Measurements from ENCODE around the gene POLR2C.
"Not testable (repeated sequence)": the region's sequence is repeated elsewhere in the genome, so short reads cannot be mapped to it uniquely, and the experiment has no call there.

The POLR2C gene
- 51.7 to 139 (median 67.5) reads per million in 3 experiments for total RNA-seq

DNA sequence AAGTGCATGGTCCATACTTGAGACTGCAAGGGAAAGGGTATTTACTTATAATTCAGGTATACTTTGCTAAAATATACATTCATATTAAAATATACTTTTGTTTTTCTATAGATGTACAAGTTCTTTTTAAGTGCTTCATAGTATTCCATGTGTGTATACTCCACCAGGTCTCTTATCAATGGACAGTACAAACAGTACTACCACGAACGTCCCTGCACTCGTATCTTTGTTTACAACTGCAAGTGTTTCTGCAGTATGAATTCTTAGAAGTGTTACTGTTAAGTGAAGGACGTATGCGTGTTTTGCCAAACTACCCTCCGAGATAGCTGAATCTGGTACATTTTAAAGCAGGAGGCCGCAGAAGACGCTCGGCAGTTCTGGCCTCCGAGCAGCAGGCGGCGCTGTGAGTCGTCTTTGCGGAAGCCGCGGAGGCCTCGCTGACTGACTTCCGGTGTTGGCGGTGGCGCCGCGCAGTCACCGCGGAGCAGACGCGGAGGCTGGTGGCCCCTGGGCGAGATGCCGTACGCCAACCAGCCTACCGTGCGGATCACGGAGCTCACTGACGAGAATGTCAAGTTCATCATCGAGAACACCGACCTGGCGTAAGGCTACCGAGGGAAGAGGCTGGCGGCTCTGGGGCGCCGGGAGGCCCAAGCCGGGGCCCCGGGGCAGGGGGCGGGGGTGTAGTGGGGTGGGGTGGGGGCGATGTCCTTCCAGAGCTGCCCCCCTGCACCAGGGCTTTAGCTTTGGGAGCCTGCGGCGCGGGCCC is at the start of gene POLR2C:
TSS of gene POLR2C (plus strand) at position 471 of the 769 bp plus-strand sequence. CDS start at position 517, 46 bp downstream.
- DNase-seq: peak; percentile 87

GRCh38 chr16:57413301-57413730 is 49.2 kb upstream of the POLR2C start:
- DNase-seq: no peak

DNA sequence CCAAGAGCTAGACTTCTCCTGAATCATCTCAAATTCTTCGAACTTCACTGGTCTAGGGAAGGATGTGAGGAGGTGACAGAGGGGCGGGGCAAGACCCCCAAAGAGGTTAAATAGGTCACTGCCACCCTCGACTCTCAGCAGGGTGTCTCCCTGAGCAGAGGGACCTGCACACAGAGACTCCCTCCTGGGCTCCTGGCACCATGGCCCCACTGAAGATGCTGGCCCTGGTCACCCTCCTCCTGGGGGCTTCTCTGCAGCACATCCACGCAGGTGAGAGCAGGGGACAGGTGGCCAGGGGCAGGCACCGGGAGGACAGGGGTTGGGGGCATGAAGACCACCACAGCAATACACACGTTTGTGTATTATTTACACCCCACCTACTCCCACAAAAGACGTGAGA is 48.7 kb upstream of the POLR2C start:
- DNase-seq: no peak

GRCh38 chr16:57416084-57416483 is 46.4 kb upstream of the POLR2C start:
- DNase-seq: no peak

DNA sequence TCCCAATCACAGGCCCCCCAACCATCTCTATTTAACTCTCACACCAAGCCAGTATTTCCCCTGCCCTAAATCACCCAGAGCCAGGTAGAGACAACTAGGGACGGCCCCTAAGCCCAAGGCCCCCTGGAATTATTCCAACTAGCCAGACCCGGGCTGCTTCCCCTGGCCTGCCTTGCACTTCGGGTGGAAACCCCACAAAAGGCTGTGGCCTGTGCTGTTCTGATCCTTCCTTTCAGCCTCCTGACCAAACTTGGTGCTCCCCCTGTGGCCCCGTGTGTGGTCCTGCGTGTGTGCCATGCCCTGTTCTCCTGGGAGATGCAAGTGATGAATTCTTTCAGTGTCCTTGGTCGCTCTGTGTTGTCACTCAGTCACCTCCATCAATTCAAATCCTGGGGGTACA is 43.0 kb upstream of the POLR2C start:
- DNase-seq: no peak

- no peak for DNase-seq
Measured at GRCh38 chr16:57422026-57422944, 40.2 kb upstream of the POLR2C start.

- DNase-seq: no peak
Measured at GRCh38 chr16:57423152-57423551, 39.3 kb upstream of the POLR2C start.

DNA sequence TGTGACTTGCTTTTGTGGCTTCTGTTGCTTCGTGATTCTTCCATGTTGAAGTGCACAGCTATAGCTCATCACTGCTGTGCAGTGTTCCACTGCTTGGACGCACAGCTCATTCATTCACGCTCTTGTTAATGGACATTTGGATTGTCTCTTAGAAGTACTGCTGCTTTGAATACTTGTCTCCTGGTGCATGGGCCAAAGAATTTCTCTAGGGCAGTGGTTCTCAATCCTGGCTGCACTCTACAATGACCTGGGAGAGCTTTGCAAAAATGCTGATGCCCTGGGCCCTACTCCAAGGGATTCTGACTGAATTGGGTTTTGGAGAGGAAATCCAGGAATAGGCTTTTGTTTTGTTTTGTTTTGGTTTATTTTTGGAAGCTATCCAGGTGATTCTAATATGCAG is 37.9 kb upstream of the POLR2C start:
- DNase-seq: no peak

DNA sequence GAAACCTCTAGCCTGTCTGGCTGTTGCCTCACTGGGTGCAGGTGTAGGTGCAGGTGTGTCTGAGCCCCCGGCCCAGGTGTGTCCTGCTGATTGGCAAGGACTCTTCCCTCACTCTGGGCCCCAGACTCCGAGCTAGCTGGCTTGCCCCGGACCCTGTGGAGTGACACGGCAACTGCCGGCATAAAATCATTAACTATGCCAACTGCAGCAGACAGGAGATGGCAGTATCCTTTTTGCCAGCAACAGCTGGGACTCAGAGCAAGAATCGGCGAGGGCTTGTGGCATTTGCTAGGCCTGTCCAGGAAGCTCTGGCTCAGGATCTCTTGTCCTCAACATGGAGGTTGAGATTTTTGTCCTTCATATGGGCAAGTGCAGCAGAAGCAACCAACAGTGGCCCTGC is 36.1 kb upstream of the POLR2C start:
- no peak for DNase-seq

DNA sequence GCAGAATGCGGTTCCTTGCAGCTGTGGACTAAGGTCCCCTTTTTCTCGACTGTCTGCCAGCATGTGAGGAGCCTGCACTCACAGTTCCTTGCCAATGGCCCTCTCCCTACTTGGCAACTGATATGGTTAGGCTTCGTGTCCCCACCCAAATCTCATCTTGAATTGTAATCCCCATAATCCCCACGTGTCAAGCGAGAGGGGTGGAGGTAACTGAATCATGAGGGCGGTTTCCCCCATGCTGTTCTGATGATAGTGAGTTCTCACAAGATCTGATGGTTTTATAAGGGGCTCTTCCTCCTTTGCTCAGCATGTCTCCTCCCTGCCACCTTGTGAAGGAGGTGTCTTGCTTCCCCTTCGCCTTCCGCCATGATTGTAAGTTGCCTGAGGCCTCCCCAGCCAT is 35.2 kb upstream of the POLR2C start:
- no peak for DNase-seq

DNA sequence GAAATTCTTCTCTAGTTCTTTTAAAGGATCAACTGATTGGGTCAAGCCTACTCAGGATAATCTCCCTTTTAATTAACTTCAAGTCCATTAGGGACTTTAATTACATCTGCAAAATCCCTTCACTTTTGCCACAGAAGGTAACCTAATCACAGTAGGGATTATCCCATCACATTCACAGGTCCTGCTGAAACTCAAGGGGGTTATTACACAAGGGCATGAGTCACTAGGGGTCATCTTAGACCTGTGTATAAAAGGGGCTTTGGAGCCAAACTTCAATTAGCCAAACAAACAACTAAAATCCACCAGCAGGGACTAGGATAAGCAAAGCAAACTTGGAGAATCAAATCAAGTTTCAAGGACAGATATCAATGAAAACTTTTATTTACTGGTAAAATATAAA is 34.7 kb upstream of the POLR2C start:
- DNase-seq: no peak

DNA sequence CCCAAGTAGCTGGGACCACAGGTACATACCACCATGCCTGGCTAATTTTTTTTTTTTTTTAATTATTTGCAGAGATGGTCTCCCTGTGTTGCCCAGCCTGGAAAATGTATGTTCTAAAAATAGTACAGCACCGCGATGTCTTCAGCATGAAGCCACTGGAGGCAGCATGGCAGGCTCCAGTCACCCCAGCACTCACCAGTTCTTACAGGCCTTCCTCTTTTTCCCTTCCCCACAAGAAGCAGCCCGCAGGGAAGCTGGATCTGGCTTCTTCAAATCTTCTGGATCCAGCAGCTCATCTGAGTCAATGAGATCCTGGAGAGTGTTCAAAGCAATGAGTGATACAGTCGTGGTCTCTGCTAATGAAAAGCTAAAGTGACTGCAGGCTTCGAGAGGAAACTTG is 31.5 kb upstream of the POLR2C start:
- no peak for DNase-seq

- no peak for DNase-seq
Measured at GRCh38 chr16:57432505-57432904, 30.0 kb upstream of the POLR2C start.

GRCh38 chr16:57432989-57433388 is 29.5 kb upstream of the POLR2C start:
- no peak for DNase-seq

DNA sequence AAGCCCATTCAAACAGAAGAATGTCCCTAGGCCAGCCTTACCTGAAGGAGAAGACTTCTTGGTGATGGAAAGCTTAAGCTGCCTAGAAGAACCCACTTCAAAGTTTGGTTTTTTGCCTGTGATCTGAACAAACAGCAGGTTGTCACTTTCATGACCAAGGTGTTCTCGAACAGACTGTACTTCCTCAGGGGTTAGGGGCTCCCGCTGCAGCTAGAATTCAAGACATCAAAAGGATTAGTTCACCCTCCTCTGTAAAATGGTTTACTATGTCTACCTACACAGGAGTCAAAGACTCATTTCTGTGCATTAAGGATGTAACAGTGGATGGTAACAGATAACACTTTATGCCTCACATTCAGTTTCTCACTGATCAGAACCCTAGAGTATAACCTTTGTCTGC is 28.5 kb upstream of the POLR2C start:
- no peak for DNase-seq

DNA sequence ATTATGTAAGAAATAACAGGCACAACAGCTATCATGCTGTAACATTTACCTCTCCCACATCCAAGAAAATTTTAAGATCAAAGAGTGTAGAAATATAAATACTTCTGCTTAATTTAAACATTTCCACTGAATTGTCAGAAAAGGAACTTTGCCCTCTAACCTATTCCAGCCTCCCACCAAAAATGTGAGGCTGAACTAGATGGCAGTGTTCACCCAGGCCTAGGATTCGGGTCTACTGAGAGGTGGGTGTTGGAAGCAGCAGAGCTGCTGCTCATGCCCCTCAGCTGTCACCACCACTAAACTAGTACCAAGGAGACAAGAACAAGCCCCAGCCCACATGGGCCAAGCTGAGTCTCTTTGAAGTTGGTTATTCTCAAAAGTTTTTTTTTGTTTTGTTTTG is 26.6 kb upstream of the POLR2C start:
- DNase-seq: no peak

- DNase-seq: not testable (repeated sequence)
Measured at GRCh38 chr16:57439947-57440346, 22.5 kb upstream of the POLR2C start.

GRCh38 chr16:57440551-57440950 is 21.9 kb upstream of the POLR2C start:
- DNase-seq: not testable (repeated sequence)

- no peak for DNase-seq
Measured at GRCh38 chr16:57444711-57445110, 17.8 kb upstream of the POLR2C start.

DNA sequence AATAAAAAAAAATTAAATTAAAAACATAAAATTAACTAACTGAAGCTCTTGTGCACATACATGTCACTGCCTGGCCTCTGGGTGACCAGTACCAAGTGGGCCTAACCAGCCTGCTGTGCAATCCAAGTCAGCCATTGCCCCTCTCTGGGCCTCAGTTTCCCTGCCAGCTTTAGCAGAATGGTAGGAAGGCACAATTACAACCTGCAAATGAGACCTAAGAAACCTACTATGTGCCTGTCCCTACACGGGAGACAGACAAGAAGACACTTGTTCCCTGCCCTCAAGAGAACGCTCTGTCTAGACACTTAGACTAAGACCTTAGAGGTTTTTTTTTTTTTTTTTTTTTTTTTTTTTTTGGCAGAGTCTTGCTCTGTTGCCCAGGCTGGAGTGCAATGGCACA is 17.0 kb upstream of the POLR2C start:
- no peak for DNase-seq

GRCh38 chr16:57446531-57447185 is 15.8 kb upstream of the POLR2C start:
- DNase-seq: no peak

- DNase-seq: peak; percentile 88
Measured at GRCh38 chr16:57447186-57447962, 15.1 kb upstream of the POLR2C start, which contains the start of the genes CIAPIN1 and COQ9. Gene CIAPIN1 (minus strand): TSS chr16:57447385. CDS start chr16:57440928, 6,457 bp downstream. Gene COQ9 (plus strand): TSS chr16:57447479. CDS start chr16:57447506, 27 bp downstream.

All from central memory CD4-positive, alpha-beta T cell (primary cell).